GM19395 (cell line): Measurements from ENCODE around the gene RPS4Y1.
"Not testable (repeated sequence)": the region's sequence is repeated elsewhere in the genome, so short reads cannot be mapped to it uniquely, and the experiment has no call there.

ENCODE experiments used
- ATAC-seq: cut with Tn5 transposase; IDR thresholded peaks from one replicate; pipeline ENCODE4 v1.9.1; 2021; ENCODE audit warnings: mild to moderate bottlenecking, moderate library complexity; ENCODE audit not compliant: unreplicated experiment

RPS4Y1 gene

DNA sequence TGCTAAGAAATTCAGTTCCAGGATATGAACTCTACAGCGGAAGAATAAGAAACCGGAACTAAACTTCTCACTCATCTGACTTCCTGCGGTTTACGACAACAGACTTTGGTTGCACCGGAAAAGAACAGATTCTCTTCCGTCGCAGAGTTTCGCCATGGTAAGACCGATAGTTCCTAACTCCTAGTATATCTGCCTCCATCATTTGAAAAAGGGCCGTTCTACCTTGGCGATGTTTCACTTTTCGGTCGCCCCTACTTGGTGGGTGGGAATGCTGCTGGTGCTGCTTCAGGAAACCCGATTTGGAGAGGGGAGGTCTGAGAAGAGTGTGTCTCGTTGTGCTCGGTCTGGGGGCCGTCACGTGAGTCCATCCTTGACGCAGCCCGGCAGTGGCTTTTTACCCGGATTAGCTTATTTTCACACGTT lies at the start of gene RPS4Y1:
TSS of gene RPS4Y1 (plus strand) at position 132 of the 423 bp plus-strand sequence. CDS start at position 155, 23 bp downstream.
- no peak for ATAC-seq

- ATAC-seq, result no peak
Observed at GRCh38 chrY:2796977-2797523, 44.4 kb upstream of the RPS4Y1 start.

DNA sequence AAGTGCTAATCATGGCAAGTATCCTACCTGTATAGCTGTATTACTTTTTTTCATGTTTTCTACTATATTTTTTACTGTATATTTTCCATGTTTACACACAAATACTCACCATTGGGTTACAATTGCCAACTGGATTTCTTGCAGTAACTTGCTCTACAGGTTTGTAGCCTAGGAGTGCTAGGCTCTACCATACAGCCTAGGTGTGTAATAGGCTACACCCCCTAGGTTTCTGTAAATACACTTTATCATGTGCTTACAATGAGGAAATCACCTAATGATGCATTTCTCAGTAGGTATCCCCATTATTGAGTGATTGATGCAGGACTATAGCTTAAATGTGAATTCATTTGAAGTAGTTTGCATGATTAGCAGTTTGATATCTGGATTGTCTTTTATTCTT lies 43.4 kb upstream of the RPS4Y1 start:
- ATAC-seq, result no peak

DNA sequence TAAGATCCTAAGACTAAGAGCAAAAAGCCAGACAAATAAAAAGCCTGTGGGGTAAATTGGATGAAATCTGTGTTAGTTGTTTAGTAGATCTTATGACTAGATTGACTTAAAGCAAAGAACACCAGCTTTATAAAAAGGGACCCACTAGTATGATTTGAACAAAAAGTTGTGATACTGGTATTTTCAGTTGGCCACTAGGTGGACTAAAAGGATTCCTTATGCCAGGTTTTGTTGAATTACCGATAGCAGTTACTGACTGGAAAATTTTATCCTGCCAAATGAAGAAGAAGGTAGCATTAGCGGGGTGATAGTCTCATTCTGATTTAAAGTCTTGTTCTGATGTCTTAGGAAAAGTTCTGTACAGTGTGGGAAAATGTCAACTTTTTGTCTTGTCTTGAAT lies 41.2 kb upstream of the RPS4Y1 start:
- no peak for ATAC-seq

GRCh38 chrY:2817146-2817896 lies 24.1 kb upstream of the RPS4Y1 start:
- not testable (repeated sequence) for ATAC-seq

DNA sequence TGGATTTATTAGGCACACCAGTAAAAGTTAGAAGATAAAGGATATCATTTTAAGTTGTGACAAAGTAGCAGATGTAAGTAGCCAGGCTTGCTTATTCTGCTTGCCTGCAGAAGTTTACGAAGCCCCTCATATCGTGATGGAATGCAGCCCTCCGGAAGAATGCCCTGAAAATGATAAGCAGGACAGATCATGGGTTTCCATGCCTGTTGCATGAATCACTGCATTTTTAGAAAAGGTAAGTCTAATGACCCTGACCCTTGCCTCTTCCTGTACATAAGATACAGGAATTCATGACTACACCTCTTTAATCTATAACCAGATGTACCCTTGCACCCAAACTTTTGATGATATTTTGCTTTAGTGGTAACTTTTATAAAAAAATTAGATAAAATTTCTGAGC lies 16.9 kb upstream of the RPS4Y1 start:
- no peak for ATAC-seq

- ATAC-seq, result no peak
Observed at GRCh38 chrY:2828497-2828896, 12.9 kb upstream of the RPS4Y1 start.

DNA sequence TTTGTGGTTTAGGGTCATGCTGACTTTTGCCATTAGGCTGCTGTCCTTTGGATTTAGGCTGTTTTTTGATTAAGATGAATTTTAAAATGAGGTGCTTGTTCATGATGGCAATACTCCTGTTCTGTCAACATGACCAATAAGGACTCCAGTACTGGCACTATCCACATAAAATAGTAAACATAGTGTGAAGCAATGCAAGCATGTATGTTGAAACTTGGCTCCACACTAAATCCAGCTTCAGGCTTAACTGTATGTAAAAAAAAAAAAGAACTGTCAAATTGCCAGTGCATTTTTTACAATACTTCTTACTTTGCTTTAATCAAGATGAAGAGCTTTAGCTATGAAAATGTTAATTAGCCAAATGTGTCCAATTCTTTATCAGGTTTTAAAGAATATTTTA lies 6.2 kb upstream of the RPS4Y1 start:
- no peak for ATAC-seq

GRCh38 chrY:2837078-2837477 lies 4.3 kb upstream of the RPS4Y1 start:
- ATAC-seq, result no peak

- no peak for ATAC-seq
Observed at GRCh38 chrY:2837932-2838331, 3.5 kb upstream of the RPS4Y1 start.

DNA sequence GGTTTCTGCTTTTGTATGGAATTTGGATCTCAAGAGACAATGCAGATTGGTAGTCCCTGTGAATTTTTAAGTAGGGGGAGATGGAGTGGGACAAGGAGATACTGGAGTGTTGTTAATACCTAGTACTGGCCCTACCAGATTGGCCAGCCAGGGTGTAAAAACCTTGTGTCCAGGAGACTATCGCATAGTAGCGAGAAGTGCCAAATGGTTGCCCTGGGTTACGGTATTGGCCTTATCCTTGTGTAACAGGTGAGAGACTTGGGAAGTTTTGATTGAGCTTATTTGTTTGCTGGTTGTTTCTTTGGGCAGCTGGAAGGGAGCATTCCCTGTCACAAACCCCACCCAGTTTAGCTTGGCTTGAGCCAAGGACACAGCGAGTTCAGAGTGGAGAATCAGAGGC lies 5.4 kb downstream of the RPS4Y1 start:
- no peak for ATAC-seq

GRCh38 chrY:2848384-2848783 lies 7.0 kb downstream of the RPS4Y1 start:
- no peak for ATAC-seq

GRCh38 chrY:2849368-2849767 lies 8.0 kb downstream of the RPS4Y1 start:
- ATAC-seq, result no peak

DNA sequence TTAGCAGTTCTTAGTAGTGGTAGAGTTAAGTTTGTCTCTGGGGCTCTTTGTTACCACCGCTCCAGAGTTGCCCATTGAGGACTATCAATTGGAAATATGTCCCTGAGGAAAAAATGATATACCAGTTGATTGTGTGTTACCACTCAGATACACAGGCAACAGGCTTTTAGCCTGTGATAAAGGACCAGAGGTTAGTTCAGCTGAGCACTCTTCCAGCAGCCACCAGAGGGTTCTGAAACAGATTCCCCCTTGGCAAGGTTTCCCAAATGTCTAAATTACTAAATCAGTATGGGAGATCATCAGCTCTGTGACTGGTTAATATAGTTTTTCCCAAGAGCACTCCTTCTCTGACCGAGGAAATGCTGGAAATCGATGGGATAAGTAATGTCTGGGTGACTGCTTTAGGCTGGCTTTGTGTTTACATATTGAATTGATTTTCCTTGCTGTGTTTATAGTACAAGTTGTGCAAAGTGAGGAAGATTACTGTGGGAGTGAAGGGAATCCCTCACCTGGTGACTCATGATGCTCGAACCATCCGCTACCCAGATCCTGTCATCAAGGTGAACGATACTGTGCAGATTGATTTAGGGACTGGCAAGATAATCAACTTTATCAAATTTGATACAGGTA lies 12.9 kb downstream of the RPS4Y1 start:
- ATAC-seq, result no peak

GRCh38 chrY:2857068-2857467 lies 15.7 kb downstream of the RPS4Y1 start:
- no peak for ATAC-seq

- ATAC-seq, result no peak
Observed at GRCh38 chrY:2857686-2858085, 16.3 kb downstream of the RPS4Y1 start.

DNA sequence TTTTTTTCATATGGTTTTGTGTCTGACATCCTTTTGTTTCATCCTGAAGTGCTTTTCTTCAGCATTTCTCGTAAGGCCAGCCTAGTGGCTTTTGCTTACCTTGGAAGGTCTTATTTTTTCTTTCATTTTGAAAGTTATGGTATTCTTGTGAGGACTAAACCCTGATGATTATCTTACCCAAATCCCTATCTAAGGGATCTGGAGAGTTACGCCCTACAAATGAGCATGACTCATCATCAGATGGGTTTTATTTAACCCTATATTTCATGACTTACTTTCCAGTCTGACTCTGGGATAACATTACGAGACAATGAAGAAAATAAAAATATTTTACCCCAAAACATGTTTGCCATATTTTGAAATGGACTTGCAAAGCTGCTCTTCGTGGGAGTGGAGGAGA lies 18.4 kb downstream of the RPS4Y1 start:
- no peak for ATAC-seq

DNA sequence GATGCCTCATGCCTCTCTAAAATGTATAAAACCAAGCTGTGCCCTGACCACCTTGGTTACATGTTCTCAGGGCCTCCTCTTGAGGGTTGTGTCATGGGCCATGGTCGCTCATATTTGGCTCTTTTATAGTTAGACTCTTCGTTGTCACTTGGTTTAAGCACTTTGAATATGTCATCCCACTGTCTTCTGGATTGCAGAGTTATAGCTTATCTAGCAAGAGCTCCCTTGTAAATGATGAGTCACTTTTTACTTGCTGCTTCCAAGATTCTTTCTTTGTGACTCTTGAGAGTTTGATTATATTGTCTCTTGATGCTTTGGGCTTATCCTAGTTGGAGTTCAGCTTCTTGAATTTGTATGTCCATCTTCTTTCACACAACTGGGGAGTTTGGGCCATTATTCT lies 19.1 kb downstream of the RPS4Y1 start:
- no peak for ATAC-seq

DNA sequence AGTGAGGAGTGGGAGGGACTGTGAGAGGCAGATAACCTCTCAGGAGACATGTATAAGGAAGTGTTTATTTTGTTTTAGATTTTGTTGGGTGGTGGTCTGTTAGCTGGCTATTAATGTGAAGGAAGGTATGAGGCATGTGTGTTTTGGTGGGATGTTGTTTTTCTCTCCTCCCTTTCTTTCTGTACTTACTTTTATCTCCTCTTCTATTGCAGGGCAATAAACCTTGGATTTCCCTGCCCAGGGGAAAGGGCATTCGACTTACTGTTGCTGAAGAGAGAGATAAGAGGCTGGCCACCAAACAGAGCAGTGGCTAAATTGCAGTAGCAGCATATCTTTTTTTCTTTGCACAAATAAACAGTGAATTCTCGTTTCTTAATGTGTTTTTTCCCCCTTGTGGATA lies 25.2 kb downstream of the RPS4Y1 start:
- no peak for ATAC-seq

DNA sequence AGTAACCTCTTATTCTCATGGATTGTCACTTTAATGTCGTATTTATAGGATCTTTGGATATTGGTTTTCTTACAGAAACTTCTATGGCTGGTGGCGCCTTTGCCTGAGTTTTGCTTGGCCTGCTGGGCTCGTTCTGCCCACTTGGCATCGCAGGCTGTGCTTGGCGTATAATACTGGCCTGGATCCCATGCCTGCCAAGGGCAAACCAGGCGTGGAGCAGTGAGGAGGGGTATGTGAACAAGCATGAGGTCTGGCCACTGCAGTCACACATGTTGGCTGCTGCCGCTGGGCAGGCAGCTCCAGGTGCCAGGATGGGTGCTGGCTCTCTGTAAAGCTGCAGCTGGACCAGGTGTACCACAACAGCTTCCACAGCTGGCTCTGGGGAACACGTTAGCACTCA lies 26.1 kb downstream of the RPS4Y1 start:
- no peak for ATAC-seq

- ATAC-seq, result no peak
Observed at GRCh38 chrY:2868035-2868607, 26.7 kb downstream of the RPS4Y1 start.

DNA sequence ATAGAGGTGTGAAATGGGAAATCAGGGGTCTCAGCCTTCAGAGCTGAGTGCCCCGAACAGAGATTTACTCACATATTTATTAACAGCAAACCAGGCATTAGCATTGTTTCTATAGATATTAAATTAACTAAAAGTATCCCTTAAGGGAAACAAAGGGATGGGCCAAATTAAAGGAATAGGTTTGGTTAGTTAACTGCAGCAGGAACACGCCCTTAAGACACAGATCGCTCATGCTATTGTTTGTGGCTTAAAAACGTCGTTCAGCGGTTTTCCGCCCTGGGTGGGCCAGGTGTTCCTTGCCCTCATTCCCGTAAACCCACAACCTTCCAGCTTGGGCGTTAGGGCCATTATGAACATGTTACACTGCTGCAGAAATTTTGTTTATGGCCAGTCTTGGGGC lies 30.8 kb downstream of the RPS4Y1 start:
- ATAC-seq, result not testable (repeated sequence)
